Activated CD8-positive, alpha-beta T cell treated with anti-CD3 and anti-CD28 coated beads for 36 hours (primary cell): ENCODE results near the gene ZSCAN23. TPM values are rescaled to one million over a fixed set of nuclear protein-coding genes. Genes with fewer than 3 reads are reported as not detected.
"Not testable (repeated sequence)": the region's sequence is repeated elsewhere in the genome, so short reads cannot be mapped to it uniquely, and the experiment has no call there.

Source experiments
- ATAC-seq: fragments of 200-7000 bp; cut with Tn5 transposase; one replicate; pipeline ENCODE4 v1.10.0; 2021; ENCODE audit warnings: mild to moderate bottlenecking, moderate library complexity
- CTCF ChIA-PET: fragments of 350-600 bp; sonication (Branson Sonifier 250); formaldehyde crosslinking; loops from one replicate; lab custom pipeline; 2021; ENCODE audit warnings: antibody characterized with exemption; lab: Charles Lee
- POLR2A ChIA-PET: fragments of 350-600 bp; sonication (Branson Sonifier 250); formaldehyde crosslinking; loops from one replicate; lab custom pipeline; 2021; ENCODE audit warnings: antibody characterized with exemption; lab: Charles Lee
- DNase-seq: peaks from one replicate; pipeline ENCODE4 v3.0.0-alpha.2; 2020
- H3K27ac Mint-ChIP-seq: one replicate; pipeline ENCODE4 v1.8.0; 2021; ENCODE audit warnings: mild to moderate bottlenecking, mixed read lengths
- H3K27me3 Mint-ChIP-seq: one replicate; pipeline ENCODE4 v1.8.0; 2021; ENCODE audit warnings: mixed read lengths
- H3K36me3 Mint-ChIP-seq: one replicate; pipeline ENCODE4 v1.8.0; 2021; ENCODE audit warnings: low read depth, mixed read lengths
- H3K4me1 Mint-ChIP-seq: one replicate; pipeline ENCODE4 v1.8.0; 2021; ENCODE audit warnings: low read depth, mixed read lengths
- H3K4me3 Mint-ChIP-seq: one replicate; pipeline ENCODE4 v1.8.0; 2021; ENCODE audit warnings: mild to moderate bottlenecking, moderate library complexity, mixed read lengths
- H3K9me3 Mint-ChIP-seq: one replicate; pipeline ENCODE4 v1.8.0; 2021; ENCODE audit warnings: mixed read lengths
- CTCF ChIP-seq: fragments of 200-600 bp; IDR thresholded peaks from one replicate; pipeline ENCODE4 v1.8.0; 2022; ENCODE audit warnings: antibody characterized with exemption, mild to moderate bottlenecking
- intact Hi-C: fragments of 100-400 bp; cut with micrococcal nuclease; formaldehyde crosslinking; loops from one replicate; pipeline ENCODE4 v1.10.0; 2022
- total RNA-seq, 2 experiments: library from RNA; stranded (reverse); gene quantifications; one replicate each; pipeline ENCODE4 v1.2.3, GENCODE V29; 2021

Gene ZSCAN23
- total RNA-seq, 2 experiments from 2014 or later, result 1.1 to 1.6 TPM

GRCh38 chr6:28480253-28480932, 37.1 kb upstream of the ZSCAN23 start:
- ATAC-seq (no peak), DNase-seq (no peak)
- H3K36me3 Mint-ChIP-seq, result no peaks in the 10 kb centered on the region
- H3K27ac Mint-ChIP-seq, result no peak overlapping the region
- H3K27me3 Mint-ChIP-seq, result peaks cover 45% of the 10 kb centered on the region
- H3K4me1 Mint-ChIP-seq, result no peaks in the 10 kb centered on the region
- H3K4me3 Mint-ChIP-seq, result no peak overlapping the region
- POLR2A ChIA-PET, result interaction anchor here (0.6 kb wide), 1 partner anchor 386 kb away, joined by 3 read pairs; no protein-coding TSS in a partner anchor
- no peak for TF ChIP-seq CTCF
- H3K9me3 Mint-ChIP-seq, result no peaks in the 10 kb centered on the region
- CTCF ChIA-PET, result no interaction called here
- intact Hi-C loops, result no loop called here

- no peak for ATAC-seq
- no peak overlapping the region for H3K4me3 Mint-ChIP-seq
- peaks cover 54% of the 10 kb centered on the region for H3K27me3 Mint-ChIP-seq
- DNase-seq, result no peak
- H3K4me1 Mint-ChIP-seq, result no peaks in the 10 kb centered on the region
- TF ChIP-seq CTCF, result no peak
- H3K27ac Mint-ChIP-seq, result no peak overlapping the region
- intact Hi-C loops, result no loop called here
- ChIA-PET CTCF (interaction anchor here (0.7 kb wide), 1 partner anchor 11 kb away, joined by 3 read pairs; no protein-coding TSS in a partner anchor), POLR2A (interaction anchor here (1.1 kb wide), 1 partner anchor 10 kb away, joined by 4 read pairs; no protein-coding TSS in a partner anchor)
- H3K36me3 Mint-ChIP-seq, result no peaks in the 10 kb centered on the region
- H3K9me3 Mint-ChIP-seq, result no peaks in the 10 kb centered on the region
These were observed 35.2 kb upstream of the ZSCAN23 start for GRCh38 chr6:28478518-28478917.

DNA sequence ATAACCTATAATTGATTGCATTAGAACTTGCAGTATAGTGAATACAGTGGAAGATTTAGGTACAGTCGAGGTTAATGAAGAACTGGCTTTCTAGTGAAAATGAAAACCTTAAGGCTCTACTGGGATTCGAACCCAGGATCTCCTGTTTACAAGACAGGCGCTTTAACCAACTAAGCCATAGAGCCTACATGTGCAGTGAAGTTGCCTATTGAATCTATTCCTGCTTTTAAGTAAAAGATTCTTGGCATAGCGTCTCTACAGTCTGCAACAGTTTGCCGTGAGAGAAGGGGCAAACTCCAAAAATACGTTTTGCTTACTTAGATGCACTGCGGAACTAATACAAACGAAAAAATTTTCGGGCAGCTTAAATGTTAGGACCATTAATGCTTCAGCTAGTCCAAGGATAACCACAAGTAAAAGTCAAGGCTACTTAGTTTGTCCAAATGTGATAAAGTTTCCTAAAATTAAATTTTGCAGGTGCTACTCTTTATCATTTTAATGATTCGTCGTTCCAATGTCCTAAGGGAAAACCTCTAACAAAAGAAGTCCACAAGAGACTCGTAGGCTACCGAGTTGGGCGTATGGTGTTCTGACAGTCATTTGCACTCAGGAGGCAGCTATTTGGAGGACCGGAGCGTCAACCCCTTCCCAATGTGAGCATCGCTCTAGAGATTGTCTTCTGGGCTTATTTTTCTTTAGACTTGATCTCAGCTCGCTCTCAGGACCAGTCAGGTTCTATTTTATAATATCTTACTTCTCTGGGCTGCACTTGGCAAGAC, 31.3 kb upstream of the ZSCAN23 start:
- intact Hi-C loops, result no loop called here
- peak; percentile 35 for DNase-seq
- H3K27ac Mint-ChIP-seq, result no peak overlapping the region
- H3K27me3 Mint-ChIP-seq, result peaks cover 49% of the 10 kb centered on the region
- no peak for TF ChIP-seq CTCF
- no peaks in the 10 kb centered on the region for H3K4me1 Mint-ChIP-seq
- peak overlapping the region; percentile 63 for H3K4me3 Mint-ChIP-seq
- POLR2A ChIA-PET, result interaction anchor here (0.6 to 1.2 kb wide), 4 partner anchors 27 to 1852 kb away, joined by 3 read pairs; partner anchors contain the start of gene TRIM39
- peaks cover 2% of the 10 kb centered on the region for H3K9me3 Mint-ChIP-seq
- no peaks in the 10 kb centered on the region for H3K36me3 Mint-ChIP-seq
- ATAC-seq, result peak; percentile 94
- CTCF ChIA-PET, result interaction anchor here (0.7 kb wide), 1 partner anchor 21 kb away, joined by 3 read pairs; no protein-coding TSS in a partner anchor

GRCh38 chr6:28469153-28469745, 26.0 kb upstream of the ZSCAN23 start:
- H3K27me3 Mint-ChIP-seq, result peaks cover 35% of the 10 kb centered on the region
- intact Hi-C loops, ATAC-seq, CTCF ChIA-PET, H3K27ac Mint-ChIP-seq, H3K36me3 Mint-ChIP-seq, H3K9me3 Mint-ChIP-seq, H3K4me3 Mint-ChIP-seq, POLR2A ChIA-PET, H3K4me1 Mint-ChIP-seq, DNase-seq: not testable (repeated sequence)

GRCh38 chr6:28468056-28468455, 24.8 kb upstream of the ZSCAN23 start:
- ChIA-PET CTCF (no interaction called here), POLR2A (no interaction called here)
- intact Hi-C loops, result no loop called here
- TF ChIP-seq CTCF, result no peak
- Mint-ChIP-seq H3K27me3 (peaks cover 31% of the 10 kb centered on the region), H3K36me3 (no peaks in the 10 kb centered on the region), H3K4me1 (no peaks in the 10 kb centered on the region), H3K9me3 (peaks cover 4% of the 10 kb centered on the region), H3K4me3 (no peak overlapping the region), H3K27ac (no peak overlapping the region)
- no peak for DNase-seq
- ATAC-seq, result no peak
